Activated CD4-positive, alpha-beta T cell treated with anti-CD3 and anti-CD28 coated beads, Interleukin-2, amount 10 ng/mL, durations not matched to agents 7 days and 5 days (primary cell): ENCODE results near the gene CAD. TPM values are rescaled to one million over a fixed set of nuclear protein-coding genes. Genes with fewer than 3 reads are reported as not detected.
A peak's percentile ranks its signal among the peaks of the same experiment; 100 is the strongest.

Experiments used
- CTCF ChIA-PET: fragments of 350-600 bp; sonication (Branson Sonifier 250); formaldehyde crosslinking; loops from one replicate; lab custom pipeline; 2021; ENCODE audit warnings: antibody characterized with exemption; lab: Charles Lee
- POLR2A ChIA-PET: fragments of 350-600 bp; sonication (Branson Sonifier 250); formaldehyde crosslinking; loops from one replicate; lab custom pipeline; 2021; ENCODE audit warnings: antibody characterized with exemption; lab: Charles Lee
- DNase-seq: peaks from one replicate; pipeline ENCODE4 v3.0.0-alpha.2; 2020
- H3K27ac Mint-ChIP-seq: one replicate; pipeline ENCODE4 v1.8.0; 2021; ENCODE audit warnings: mild to moderate bottlenecking, moderate library complexity, mixed read lengths
- H3K27me3 Mint-ChIP-seq: one replicate; pipeline ENCODE4 v1.8.0; 2021; ENCODE audit warnings: mixed read lengths
- H3K36me3 Mint-ChIP-seq: one replicate; pipeline ENCODE4 v1.8.0; 2021; ENCODE audit warnings: low read depth, mixed read lengths
- H3K4me1 Mint-ChIP-seq: one replicate; pipeline ENCODE4 v1.8.0; 2021; ENCODE audit warnings: mixed read lengths
- H3K4me3 Mint-ChIP-seq: one replicate; pipeline ENCODE4 v1.8.0; 2021; ENCODE audit warnings: mild to moderate bottlenecking, moderate library complexity, mixed read lengths
- H3K9me3 Mint-ChIP-seq: one replicate; pipeline ENCODE4 v1.8.0; 2021; ENCODE audit warnings: mixed read lengths
- total RNA-seq, 2 experiments: library from RNA; stranded (reverse); gene quantifications; one replicate each; pipeline ENCODE4 v1.2.3, GENCODE V29; 2021

The CAD gene
- total RNA-seq, 2 experiments from 2014 or later: 63.7 to 66.1 TPM

DNA sequence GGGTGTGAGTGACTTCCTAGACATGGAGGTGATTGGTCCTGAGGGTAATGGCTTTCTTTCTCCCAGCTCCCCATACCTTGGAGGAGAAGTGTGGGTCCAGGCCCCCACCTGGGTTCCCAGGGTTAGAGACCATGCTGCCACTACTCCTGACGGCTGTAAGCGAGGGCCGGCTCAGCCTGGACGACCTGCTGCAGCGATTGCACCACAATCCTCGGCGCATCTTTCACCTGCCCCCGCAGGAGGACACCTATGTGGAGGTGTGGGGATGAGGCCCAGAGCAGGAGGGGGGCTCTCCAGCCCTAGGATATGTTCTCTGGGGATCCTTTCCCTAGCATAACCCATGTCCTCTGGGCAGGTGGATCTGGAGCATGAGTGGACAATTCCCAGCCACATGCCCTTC is 21.8 kb downstream of the CAD start:
- Mint-ChIP-seq H3K4me1 (peaks cover 12% of the 10 kb centered on the region), H3K27me3 (no peaks in the 10 kb centered on the region), H3K36me3 (peaks cover 56% of the 10 kb centered on the region), H3K4me3 (no peak overlapping the region), H3K27ac (no peak overlapping the region), H3K9me3 (no peaks in the 10 kb centered on the region)
- ChIA-PET CTCF (no interaction called here), POLR2A (no interaction called here)
- DNase-seq: no peak

GRCh38 chr2:27240406-27240805 is 23.2 kb downstream of the CAD start:
- ChIA-PET POLR2A (no interaction called here), CTCF (interaction anchor here (0.8 kb wide), 1 partner anchor 173 kb away, joined by 3 read pairs; no protein-coding TSS in a partner anchor)
- DNase-seq: no peak
- no peaks in the 10 kb centered on the region for H3K9me3 Mint-ChIP-seq
- H3K27ac Mint-ChIP-seq: no peak overlapping the region
- peaks cover 12% of the 10 kb centered on the region for H3K4me1 Mint-ChIP-seq
- H3K36me3 Mint-ChIP-seq: peaks cover 46% of the 10 kb centered on the region
- no peak overlapping the region for H3K4me3 Mint-ChIP-seq
- H3K27me3 Mint-ChIP-seq: no peaks in the 10 kb centered on the region

DNA sequence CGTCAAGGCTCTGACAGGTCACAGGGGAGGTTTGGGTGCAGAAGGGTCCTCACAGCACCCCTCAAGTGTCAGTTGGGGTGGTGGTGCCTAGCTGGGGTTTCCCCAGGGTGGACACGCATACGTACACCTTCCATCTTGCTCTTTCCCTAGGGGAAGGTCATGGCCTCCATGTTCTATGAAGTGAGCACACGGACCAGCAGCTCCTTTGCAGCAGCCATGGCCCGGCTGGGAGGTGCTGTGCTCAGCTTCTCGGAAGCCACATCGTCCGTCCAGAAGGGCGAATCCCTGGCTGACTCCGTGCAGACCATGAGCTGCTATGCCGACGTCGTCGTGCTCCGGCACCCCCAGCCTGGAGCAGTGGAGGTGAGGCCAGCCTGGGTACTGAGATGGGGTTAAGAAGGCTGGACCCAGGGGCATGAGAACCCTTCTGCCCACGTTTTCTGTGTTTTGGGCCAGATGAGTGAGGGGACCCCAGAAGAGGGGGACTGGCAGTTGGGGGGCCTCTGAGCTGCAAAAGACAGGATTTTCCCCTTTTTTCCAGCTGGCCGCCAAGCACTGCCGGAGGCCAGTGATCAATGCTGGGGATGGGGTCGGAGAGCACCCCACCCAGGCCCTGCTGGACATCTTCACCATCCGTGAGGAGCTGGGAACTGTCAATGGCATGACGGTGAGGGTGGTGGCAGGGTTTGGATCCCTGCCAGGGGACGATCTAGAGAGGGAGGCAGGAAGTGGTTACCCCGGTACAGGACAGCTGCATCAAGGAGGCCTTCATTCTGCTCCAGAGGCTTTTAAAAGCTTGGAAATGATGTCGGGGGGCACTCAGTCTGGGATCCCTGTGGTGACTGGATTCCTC is 24.8 kb downstream of the CAD start:
- Mint-ChIP-seq H3K4me3 (no peak overlapping the region), H3K4me1 (peaks cover 12% of the 10 kb centered on the region), H3K36me3 (peaks cover 41% of the 10 kb centered on the region), H3K27me3 (no peaks in the 10 kb centered on the region), H3K9me3 (no peaks in the 10 kb centered on the region), H3K27ac (peak overlapping the region; percentile 41)
- ChIA-PET POLR2A (no interaction called here), CTCF (interaction anchor here (0.6 to 1.0 kb wide), 2 partner anchors 38 to 195 kb away, joined by 3 read pairs; no protein-coding TSS in a partner anchor)
- no peak for DNase-seq

DNA sequence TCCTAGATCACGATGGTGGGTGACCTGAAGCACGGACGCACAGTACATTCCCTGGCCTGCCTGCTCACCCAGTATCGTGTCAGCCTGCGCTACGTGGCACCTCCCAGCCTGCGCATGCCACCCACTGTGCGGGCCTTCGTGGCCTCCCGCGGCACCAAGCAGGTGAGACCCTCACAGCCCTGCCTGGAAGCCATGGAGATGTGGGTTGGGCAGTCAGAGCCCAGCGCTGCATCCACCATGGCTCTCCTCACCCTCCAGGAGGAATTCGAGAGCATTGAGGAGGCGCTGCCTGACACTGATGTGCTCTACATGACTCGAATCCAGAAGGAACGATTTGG is 25.4 kb downstream of the CAD start:
- CTCF ChIA-PET: no interaction called here
- Mint-ChIP-seq H3K36me3 (peaks cover 36% of the 10 kb centered on the region), H3K9me3 (no peaks in the 10 kb centered on the region), H3K4me3 (no peak overlapping the region), H3K4me1 (peaks cover 12% of the 10 kb centered on the region), H3K27ac (no peak overlapping the region), H3K27me3 (no peaks in the 10 kb centered on the region)
- no peak for DNase-seq
- POLR2A ChIA-PET: no interaction called here

DNA sequence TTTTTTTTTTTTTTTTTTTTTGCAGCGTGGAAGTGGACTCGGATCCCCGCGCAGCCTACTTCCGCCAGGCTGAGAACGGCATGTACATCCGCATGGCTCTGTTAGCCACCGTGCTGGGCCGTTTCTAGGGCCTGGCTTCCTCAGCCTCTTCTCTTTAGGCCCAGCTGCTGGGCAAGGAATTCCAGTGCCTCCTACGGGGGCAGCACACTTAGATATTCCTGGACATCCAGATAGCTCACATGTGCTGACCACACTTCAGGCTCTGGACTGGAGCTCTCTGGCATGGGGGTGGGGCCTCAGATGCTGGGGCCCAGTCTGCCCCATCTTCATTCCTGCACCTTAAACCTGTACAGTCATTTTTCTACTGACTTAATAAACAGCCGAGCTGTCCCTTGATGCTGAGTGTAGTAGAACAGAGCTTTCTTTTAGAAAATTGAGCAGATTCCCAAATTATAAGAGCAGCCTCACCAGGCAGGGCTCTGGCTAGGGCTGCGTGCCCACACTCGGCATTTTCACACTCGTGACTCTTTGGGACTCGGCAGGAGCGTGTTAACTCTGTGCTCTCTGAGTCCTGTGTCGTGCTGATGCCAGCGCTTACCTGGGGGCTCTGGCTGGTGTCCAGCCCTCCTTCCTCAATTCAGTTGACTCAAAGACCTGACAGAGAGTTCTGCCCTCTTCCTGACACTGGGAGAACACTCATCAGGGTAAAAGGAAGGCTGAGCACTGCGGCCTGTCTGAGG is 26.4 kb downstream of the CAD start:
- no peak for DNase-seq
- peaks cover 31% of the 10 kb centered on the region for H3K36me3 Mint-ChIP-seq
- H3K27ac Mint-ChIP-seq: no peak overlapping the region
- CTCF ChIA-PET: interaction anchor here (0.9 to 1.1 kb wide), 2 partner anchors 9 to 17 kb away, joined by 3 read pairs; no protein-coding TSS in a partner anchor
- H3K4me3 Mint-ChIP-seq: no peak overlapping the region
- H3K27me3 Mint-ChIP-seq: peaks cover 4% of the 10 kb centered on the region
- POLR2A ChIA-PET: no interaction called here
- no peaks in the 10 kb centered on the region for H3K9me3 Mint-ChIP-seq
- peaks cover 12% of the 10 kb centered on the region for H3K4me1 Mint-ChIP-seq

DNA sequence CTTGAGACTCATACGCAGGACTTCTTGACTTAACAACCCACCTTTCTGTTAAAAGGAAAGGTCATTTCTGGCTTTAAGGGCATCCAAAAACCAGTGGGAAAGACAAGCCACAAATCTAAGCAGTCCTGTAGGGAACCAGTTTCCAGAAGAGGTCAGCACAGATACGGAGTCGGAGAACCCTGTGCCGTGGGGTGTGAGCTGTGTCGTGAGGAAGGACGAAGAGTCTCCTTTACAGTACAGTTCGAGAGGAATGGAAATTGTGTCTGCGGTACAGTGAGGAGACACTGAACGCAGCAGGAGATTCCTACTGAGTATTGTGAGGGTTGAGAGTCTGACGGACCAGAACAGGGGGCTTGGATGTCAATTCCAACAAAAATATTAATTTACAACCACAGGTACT is 27.9 kb downstream of the CAD start:
- Mint-ChIP-seq H3K27me3 (peaks cover 4% of the 10 kb centered on the region), H3K4me3 (no peak overlapping the region), H3K4me1 (peaks cover 12% of the 10 kb centered on the region), H3K36me3 (peaks cover 23% of the 10 kb centered on the region), H3K9me3 (no peaks in the 10 kb centered on the region), H3K27ac (no peak overlapping the region)
- CTCF ChIA-PET: no interaction called here
- POLR2A ChIA-PET: no interaction called here
- DNase-seq: no peak

DNA sequence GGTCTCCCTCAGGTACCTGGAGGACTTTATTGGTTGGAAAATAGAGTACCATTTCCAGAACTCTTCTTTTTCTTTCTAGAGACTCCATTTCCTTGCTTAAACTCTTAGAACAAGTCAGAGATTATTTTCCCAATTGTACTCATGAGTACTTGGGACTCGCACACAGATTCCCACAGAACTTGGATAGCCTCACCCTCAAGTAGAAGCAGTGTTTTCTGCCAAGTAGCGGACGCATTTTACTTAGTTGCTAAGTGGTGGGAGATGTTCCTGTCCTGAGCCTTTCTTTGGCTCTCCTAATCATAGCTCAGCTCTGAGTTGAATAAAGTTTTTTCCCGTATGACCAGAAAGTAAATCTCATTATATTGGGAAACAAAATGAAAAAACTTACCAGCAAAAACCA is 28.5 kb downstream of the CAD start:
- Mint-ChIP-seq H3K4me1 (peaks cover 12% of the 10 kb centered on the region), H3K4me3 (no peak overlapping the region), H3K27me3 (peaks cover 4% of the 10 kb centered on the region), H3K36me3 (peaks cover 18% of the 10 kb centered on the region), H3K9me3 (no peaks in the 10 kb centered on the region), H3K27ac (no peak overlapping the region)
- ChIA-PET POLR2A (no interaction called here), CTCF (no interaction called here)
- no peak for DNase-seq

GRCh38 chr2:27247893-27248292 is 30.7 kb downstream of the CAD start:
- POLR2A ChIA-PET: no interaction called here
- no peak overlapping the region for H3K27ac Mint-ChIP-seq
- H3K4me3 Mint-ChIP-seq: no peak overlapping the region
- H3K27me3 Mint-ChIP-seq: peaks cover 14% of the 10 kb centered on the region
- H3K36me3 Mint-ChIP-seq: peaks cover 5% of the 10 kb centered on the region
- H3K9me3 Mint-ChIP-seq: no peaks in the 10 kb centered on the region
- CTCF ChIA-PET: interaction anchor here (1.8 to 3.9 kb wide), 2 partner anchors 14 to 32 kb away, joined by 9 to 12 read pairs; no protein-coding TSS in a partner anchor
- DNase-seq: no peak
- no peaks in the 10 kb centered on the region for H3K4me1 Mint-ChIP-seq

DNA sequence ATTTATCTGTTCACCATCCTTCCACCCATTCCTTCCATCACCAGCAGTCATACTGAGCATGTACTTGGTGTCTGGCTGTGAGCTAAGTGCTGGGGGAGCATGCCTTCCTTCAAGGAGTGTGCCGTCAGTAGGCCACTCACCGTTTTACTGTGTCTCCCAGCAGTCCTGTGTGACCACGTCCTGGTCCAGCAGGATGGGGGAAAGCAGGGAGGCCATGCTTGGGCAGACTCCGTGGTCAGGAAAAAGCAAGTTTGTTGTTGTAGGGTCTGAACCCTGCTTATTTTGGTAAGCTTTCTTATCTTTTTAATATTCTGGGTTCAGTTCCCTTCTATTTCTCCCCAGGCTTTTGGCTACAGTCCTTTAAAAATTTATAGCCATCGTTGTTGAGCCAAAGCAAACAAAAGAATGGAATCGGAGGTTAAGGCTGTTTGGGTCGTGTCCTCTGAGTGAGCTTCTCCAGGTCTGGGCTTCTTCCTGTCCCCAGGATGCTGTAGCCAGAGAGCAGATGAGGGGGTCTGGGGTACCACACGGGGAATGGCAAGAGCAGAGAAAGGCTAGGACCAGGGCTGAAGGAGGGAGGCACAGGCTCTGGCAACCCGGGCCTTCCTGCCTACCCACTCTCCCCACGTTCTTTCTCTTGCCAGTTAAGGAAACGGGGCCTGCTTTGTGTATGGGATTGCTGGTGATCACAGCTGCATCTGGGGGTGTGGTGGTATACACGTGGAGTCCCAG is 32.2 kb downstream of the CAD start:
- CTCF ChIA-PET: interaction anchor here (0.6 to 3.9 kb wide), 7 partner anchors 15 to 433 kb away, joined by 3 to 12 read pairs (median 4); partner anchors contain the start of gene TRIM54
- Mint-ChIP-seq H3K4me3 (no peak overlapping the region), H3K9me3 (no peaks in the 10 kb centered on the region), H3K36me3 (no peaks in the 10 kb centered on the region), H3K27me3 (peaks cover 14% of the 10 kb centered on the region), H3K27ac (no peak overlapping the region), H3K4me1 (no peaks in the 10 kb centered on the region)
- POLR2A ChIA-PET: no interaction called here
- DNase-seq: no peak

DNA sequence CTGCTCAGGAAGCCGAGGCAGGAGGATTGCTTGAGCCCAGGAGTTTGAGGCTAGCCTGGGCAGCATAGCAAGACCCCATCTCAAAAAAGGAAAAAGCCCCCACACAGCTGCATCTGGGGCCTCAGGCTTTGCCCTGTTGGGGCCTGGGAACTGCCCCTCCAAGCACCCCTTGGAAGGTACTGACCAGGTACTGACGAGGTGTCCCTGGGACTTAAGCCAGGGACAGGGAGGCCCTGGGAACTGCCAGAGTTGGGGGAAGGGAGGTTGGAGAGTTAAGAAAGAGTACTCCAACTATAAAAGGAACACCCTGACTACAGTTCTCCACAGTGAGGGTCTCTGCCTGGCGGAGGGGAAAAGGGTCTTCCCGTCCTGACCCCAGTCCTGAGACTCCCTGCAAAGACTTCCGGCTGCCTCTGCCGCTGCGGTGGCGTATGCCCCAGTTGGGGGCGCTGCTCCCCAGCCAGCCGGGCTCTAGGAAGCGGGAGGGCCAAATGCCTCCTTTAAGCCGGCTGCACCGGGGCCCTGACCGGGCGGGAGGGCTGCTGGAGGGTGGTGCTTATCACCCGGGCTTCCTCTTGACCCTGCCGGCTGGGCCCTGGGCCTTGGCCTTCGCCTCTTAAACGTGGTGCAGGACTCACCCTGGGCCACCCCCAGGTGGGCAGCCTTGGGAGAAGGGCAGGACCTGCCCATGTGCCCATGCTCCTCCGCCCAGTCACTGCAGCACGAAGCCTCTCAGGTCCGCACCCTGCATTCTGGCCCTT is 32.9 kb downstream of the CAD start:
- ChIA-PET POLR2A (no interaction called here), CTCF (interaction anchor here (0.6 to 3.9 kb wide), 10 partner anchors 14 to 433 kb away, joined by 3 to 15 read pairs (median 4); partner anchors contain the start of gene TRIM54)
- no peaks in the 10 kb centered on the region for H3K4me1 Mint-ChIP-seq
- H3K27ac Mint-ChIP-seq: no peak overlapping the region
- H3K4me3 Mint-ChIP-seq: no peak overlapping the region
- no peaks in the 10 kb centered on the region for H3K9me3 Mint-ChIP-seq
- DNase-seq: peak; percentile 45
- no peaks in the 10 kb centered on the region for H3K36me3 Mint-ChIP-seq
- H3K27me3 Mint-ChIP-seq: peaks cover 16% of the 10 kb centered on the region

GRCh38 chr2:27250652-27251379 is 33.6 kb downstream of the CAD start:
- ChIA-PET POLR2A (no interaction called here), CTCF (interaction anchor here (0.6 to 3.9 kb wide), 8 partner anchors 14 to 289 kb away, joined by 3 to 15 read pairs (median 4); no protein-coding TSS in a partner anchor)
- H3K4me1 Mint-ChIP-seq: no peaks in the 10 kb centered on the region
- no peak for DNase-seq
- H3K36me3 Mint-ChIP-seq: no peaks in the 10 kb centered on the region
- H3K27me3 Mint-ChIP-seq: peaks cover 21% of the 10 kb centered on the region
- H3K4me3 Mint-ChIP-seq: no peak overlapping the region
- no peaks in the 10 kb centered on the region for H3K9me3 Mint-ChIP-seq
- H3K27ac Mint-ChIP-seq: no peak overlapping the region
